Left ventricle myocardium inferior (tissue), 1 donor: Measurements from ENCODE around the gene ANKLE2. TPM values are rescaled to one million over a fixed set of nuclear protein-coding genes. Genes with fewer than 3 reads are reported as not detected.

Source experiments
- DNase-seq: peaks from one replicate; pipeline ENCODE4 v3.0.0-alpha.2; 2020
- H3K27ac ChIP-seq: fragments of 200-600 bp; replicated peaks from 2 replicates; pipeline ENCODE4 v1.8.0; 2021
- H3K27me3 ChIP-seq: fragments of 200-600 bp; 2 replicates; pipeline ENCODE4 v1.8.0; 2021; ENCODE audit warnings: low read depth
- H3K36me3 ChIP-seq: fragments of 200-600 bp; 2 replicates; pipeline ENCODE4 v1.8.0; 2021
- H3K4me1 ChIP-seq: fragments of 200-600 bp; 2 replicates; pipeline ENCODE4 v1.8.0; 2021
- H3K4me3 ChIP-seq: fragments of 200-600 bp; 2 replicates; pipeline ENCODE4 v1.8.0; 2021; ENCODE audit warnings: mild to moderate bottlenecking, moderate library complexity
- H3K9me3 ChIP-seq: fragments of 200-600 bp; replicated peaks from 2 replicates; pipeline ENCODE4 v1.8.0; 2021
- CTCF ChIP-seq: fragments of 200-600 bp; IDR thresholded peaks from 2 replicates; pipeline ENCODE4 v1.8.0; 2021; ENCODE audit warnings: antibody characterized with exemption, mild to moderate bottlenecking, borderline replicate concordance
- intact Hi-C: fragments of 100-400 bp; cut with micrococcal nuclease; formaldehyde crosslinking; loops from one replicate; pipeline ENCODE4 v1.11.0; 2022
- total RNA-seq: library from RNA; stranded (reverse); fragmentation: NEBNext Ultra II Directional; extraction: Animal tissue kit (Norgen Biotek cat#: 25700); gene quantifications from one replicate; pipeline ENCODE4 v1.2.1, GENCODE V29; 2021
- donor health status: DM: no; HTN: yes; CAD: no; lungs with severe emphysema.

Gene ANKLE2
- total RNA-seq, 1 donor from 2014 or later = 21.2 TPM

DNA sequence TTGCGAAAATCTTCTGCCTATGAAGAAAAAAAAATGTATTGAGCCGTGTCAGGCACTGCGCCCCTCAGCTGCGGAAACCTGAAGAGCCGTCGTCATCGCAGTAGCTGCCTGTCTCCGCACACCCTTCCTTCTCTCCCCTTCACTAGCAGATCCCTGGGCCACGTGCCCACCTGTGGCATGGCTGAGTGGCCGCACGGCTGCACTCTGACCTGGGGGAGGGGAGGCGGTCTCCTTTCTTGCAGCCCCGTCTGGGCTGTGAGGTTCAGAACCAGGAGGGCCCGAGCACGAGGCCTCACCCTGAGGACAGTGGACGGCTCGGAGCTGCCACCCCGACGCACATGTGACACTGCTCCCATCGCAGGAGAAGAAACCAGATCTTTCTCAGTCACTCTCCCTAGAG, 26.1 kb downstream of the ANKLE2 start:
- H3K27me3 ChIP-seq = no peaks in the 10 kb centered on the region
- no peak for DNase-seq

DNA sequence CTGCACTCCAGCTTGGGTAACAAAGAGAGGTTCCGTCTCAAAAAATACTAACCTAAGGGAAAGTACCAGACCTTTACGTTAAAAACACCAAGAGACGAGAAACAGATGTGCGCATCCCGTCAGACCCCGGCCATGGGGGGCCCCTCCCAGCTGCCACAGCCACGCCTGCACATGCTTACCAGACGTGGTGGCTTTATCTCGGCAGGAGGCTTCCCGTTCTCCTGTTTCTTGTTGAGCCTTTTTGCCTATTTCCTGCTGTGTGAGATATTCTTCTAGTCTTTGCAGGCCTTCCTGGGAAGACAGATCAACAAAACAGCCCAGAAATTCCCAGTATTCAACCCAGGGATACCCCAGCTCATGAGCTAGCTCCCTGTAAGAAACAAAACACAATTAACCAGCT, 27.4 kb downstream of the ANKLE2 start:
- no peak for TF ChIP-seq CTCF
- H3K27me3 ChIP-seq = no peaks in the 10 kb centered on the region
- no peak overlapping the region for H3K27ac ChIP-seq
- H3K36me3 ChIP-seq = peaks cover 84% of the 10 kb centered on the region
- peaks cover 7% of the 10 kb centered on the region for H3K4me1 ChIP-seq
- H3K9me3 ChIP-seq = no peaks in the 10 kb centered on the region
- intact Hi-C loops = no loop called here
- no peak for DNase-seq
- no peak overlapping the region for H3K4me3 ChIP-seq

More for the DNA sequence above, 26.1 kb downstream of the ANKLE2 start:
- H3K36me3 ChIP-seq = peaks cover 87% of the 10 kb centered on the region
- no peak overlapping the region for H3K4me3 ChIP-seq
- no peak overlapping the region for H3K27ac ChIP-seq
- peaks cover 20% of the 10 kb centered on the region for H3K4me1 ChIP-seq
- intact Hi-C loops = no loop called here
- no peak for TF ChIP-seq CTCF
- H3K9me3 ChIP-seq = no peaks in the 10 kb centered on the region

DNA sequence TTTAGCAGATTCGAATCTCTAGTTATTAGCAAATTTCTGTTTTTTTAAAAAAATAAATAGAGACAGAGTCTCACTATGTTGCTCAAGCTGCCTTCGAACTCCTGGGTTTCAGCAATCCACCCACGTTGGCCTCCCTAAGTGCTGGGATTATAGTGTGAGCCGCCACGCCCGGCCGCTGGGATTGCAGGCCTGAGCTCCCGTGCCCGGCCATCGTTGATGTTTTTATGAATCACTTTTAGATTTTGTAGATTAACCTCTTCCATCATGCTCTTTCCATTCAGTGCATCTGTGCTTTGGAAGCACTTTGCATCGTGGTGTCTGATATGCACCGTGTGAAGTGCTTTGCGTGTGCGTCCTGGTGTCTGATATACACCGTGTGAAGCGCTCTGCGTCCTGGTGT, 30.1 kb downstream of the ANKLE2 start:
- intact Hi-C loops = no loop called here
- no peak for TF ChIP-seq CTCF
- Histone ChIP-seq H3K27me3 (no peaks in the 10 kb centered on the region), H3K4me1 (no peaks in the 10 kb centered on the region), H3K36me3 (peaks cover 86% of the 10 kb centered on the region), H3K4me3 (no peak overlapping the region), H3K27ac (no peak overlapping the region), H3K9me3 (no peaks in the 10 kb centered on the region)
- no peak for DNase-seq

DNA sequence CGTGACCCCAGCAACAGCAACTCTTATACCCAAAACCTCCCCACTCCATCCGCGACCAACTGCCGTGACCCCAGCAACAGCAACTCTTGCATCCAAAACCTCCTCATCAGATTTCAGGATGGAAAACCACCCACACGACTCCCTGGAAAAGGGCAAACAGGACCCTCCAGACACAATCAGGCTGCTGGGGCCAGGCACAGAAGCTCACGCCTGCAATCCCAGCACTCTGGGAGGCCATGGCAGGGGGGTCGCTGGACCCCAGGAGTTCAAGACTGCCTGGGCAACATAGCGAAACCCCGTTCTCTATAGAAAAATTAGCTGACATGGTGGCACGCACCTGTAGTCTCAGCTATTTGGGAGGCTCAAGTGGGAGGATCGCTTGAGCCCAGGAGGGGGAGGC, 31.3 kb downstream of the ANKLE2 start:
- no peak for TF ChIP-seq CTCF
- no peaks in the 10 kb centered on the region for H3K27me3 ChIP-seq
- no peaks in the 10 kb centered on the region for H3K9me3 ChIP-seq
- H3K27ac ChIP-seq = no peak overlapping the region
- no peak for DNase-seq
- H3K4me3 ChIP-seq = no peak overlapping the region
- H3K4me1 ChIP-seq = no peaks in the 10 kb centered on the region
- intact Hi-C loops = no loop called here
- peaks cover 87% of the 10 kb centered on the region for H3K36me3 ChIP-seq

- no peak for TF ChIP-seq CTCF
- H3K9me3 ChIP-seq = no peaks in the 10 kb centered on the region
- intact Hi-C loops = no loop called here
- peaks cover 87% of the 10 kb centered on the region for H3K36me3 ChIP-seq
- no peak overlapping the region for H3K27ac ChIP-seq
- no peak for DNase-seq
- H3K4me3 ChIP-seq = no peak overlapping the region
- H3K4me1 ChIP-seq = no peaks in the 10 kb centered on the region
- H3K27me3 ChIP-seq = no peaks in the 10 kb centered on the region
Observed at GRCh38 chr12:132729541-132730320, 31.9 kb downstream of the ANKLE2 start.
